OCI-LY3 (cell line): ENCODE data around the gene PDE4D.
"Not testable (repeated sequence)": the region's sequence is repeated elsewhere in the genome, so short reads cannot be mapped to it uniquely, and the experiment has no call there.

ENCODE experiments used
- H2AFZ ChIP-seq: fragments of 200-600, 300-600 bp; shearing (Covaris generic); 2 replicates; pipeline ENCODE4 v1.6.0; 2014; ENCODE audit warnings: antibody characterized with exemption, low read depth, low read length
- H3K27ac ChIP-seq: fragments of 200-600, 300-600 bp; sonication (generic); 2 replicates; pipeline ENCODE4 v1.5.1; 2014; ENCODE audit warnings: mild to moderate bottlenecking, low read length, moderate library complexity, mixed read lengths
- H3K27me3 ChIP-seq: fragments of 200-600, 300-600 bp; sonication (generic); 2 replicates; pipeline ENCODE4 v1.6.1; 2014; ENCODE audit warnings: low read depth, low read length, mixed read lengths
- H3K36me3 ChIP-seq: fragments of 200-600, 300-600 bp; sonication (generic); replicated peaks from 2 replicates; pipeline ENCODE3; 2014; ENCODE audit warnings: low read depth, low read length, mixed read lengths
- H3K4me1 ChIP-seq: fragments of 300-600, 200-600 bp; sonication (generic); 2 replicates; pipeline ENCODE4 v1.6.1; 2014; ENCODE audit warnings: low read length, mixed read lengths
- H3K4me2 ChIP-seq: fragments of 200-600, 300-600 bp; sonication (generic); 2 replicates; pipeline ENCODE4 v1.6.1; 2014; ENCODE audit warnings: low read length, mixed read lengths
- H3K4me3 ChIP-seq: fragments of 300-600, 200-600 bp; sonication (generic); 2 replicates; pipeline ENCODE4 v1.5.1; 2014; ENCODE audit warnings: antibody characterized with exemption, mild to moderate bottlenecking, low read length, moderate library complexity
- H3K79me2 ChIP-seq: fragments of 300-600, 200-600 bp; shearing (Covaris generic); 2 replicates; pipeline ENCODE4 v1.6.1; 2014; ENCODE audit warnings: mild to moderate bottlenecking, low read length, mixed read lengths
- H3K9ac ChIP-seq: fragments of 300-600, 200-600 bp; shearing (Covaris generic); 2 replicates; pipeline ENCODE4 v1.6.0; 2014; ENCODE audit warnings: mild to moderate bottlenecking, low read length, moderate library complexity
- H3K9me3 ChIP-seq: fragments of 200-600, 300-600 bp; shearing (Covaris generic); 2 replicates; pipeline ENCODE4 v1.6.1; 2014; ENCODE audit warnings: low read length, mixed read lengths; ENCODE audit not compliant: insufficient read depth
- H4K20me1 ChIP-seq: fragments of 200-600, 300-600 bp; sonication (generic); 2 replicates; pipeline ENCODE4 v1.6.1; 2016; ENCODE audit warnings: low read length, mixed read lengths; ENCODE audit not compliant: insufficient read depth
- CTCF ChIP-seq: fragments of 200-600, 300-600 bp; sonication (generic); IDR thresholded peaks from 2 replicates; pipeline ENCODE4 v1.5.1; 2014; ENCODE audit warnings: antibody characterized with exemption, low read length, low read depth
- EZH2phosphoT487 ChIP-seq: fragments of 200-600 bp; shearing (Covaris generic); IDR thresholded peaks from 2 replicates; pipeline ENCODE4 v1.6.1; 2018; ENCODE audit warnings: antibody characterized with exemption, mixed run types, low read depth

Gene PDE4D

GRCh38 chr5:58963821-58964220 lies 929.7 kb downstream of the PDE4D start:
- H3K9me3 ChIP-seq: no peaks in the 10 kb centered on the region
- TF ChIP-seq EZH2phosphoT487 (no peak), CTCF (no peak)

GRCh38 chr5:58963361-58963760 lies 930.2 kb downstream of the PDE4D start:
- Histone ChIP-seq H3K9me3 (no peaks in the 10 kb centered on the region), H3K36me3 (no peaks in the 10 kb centered on the region), H3K4me1 (no peaks in the 10 kb centered on the region), H2AFZ (no peak overlapping the region), H3K4me2 (no peak overlapping the region), H3K79me2 (no peaks in the 10 kb centered on the region), H4K20me1 (no peaks in the 10 kb centered on the region), H3K9ac (no peak overlapping the region), H3K4me3 (no peak overlapping the region), H3K27me3 (no peaks in the 10 kb centered on the region), H3K27ac (no peak overlapping the region)
- TF ChIP-seq EZH2phosphoT487: no peak
- no peak for TF ChIP-seq CTCF

More at GRCh38 chr5:58963821-58964220, 929.7 kb downstream of the PDE4D start:
- H3K4me3 ChIP-seq: no peak overlapping the region
- H2AFZ ChIP-seq: no peak overlapping the region
- H3K9ac ChIP-seq: no peak overlapping the region
- H3K79me2 ChIP-seq: no peaks in the 10 kb centered on the region
- no peaks in the 10 kb centered on the region for H3K4me1 ChIP-seq
- no peaks in the 10 kb centered on the region for H4K20me1 ChIP-seq
- H3K27me3 ChIP-seq: no peaks in the 10 kb centered on the region
- H3K27ac ChIP-seq: no peak overlapping the region
- H3K4me2 ChIP-seq: no peak overlapping the region
- no peaks in the 10 kb centered on the region for H3K36me3 ChIP-seq

GRCh38 chr5:58961631-58962280 lies 931.8 kb downstream of the PDE4D start:
- H2AFZ ChIP-seq: no peak overlapping the region
- H3K36me3 ChIP-seq: no peaks in the 10 kb centered on the region
- H3K27me3 ChIP-seq: no peaks in the 10 kb centered on the region
- H3K4me2 ChIP-seq: no peak overlapping the region
- no peaks in the 10 kb centered on the region for H3K9me3 ChIP-seq
- TF ChIP-seq CTCF (no peak), EZH2phosphoT487 (no peak)
- H3K27ac ChIP-seq: no peak overlapping the region
- no peaks in the 10 kb centered on the region for H3K4me1 ChIP-seq
- H3K9ac ChIP-seq: no peak overlapping the region
- no peak overlapping the region for H3K4me3 ChIP-seq
- H3K79me2 ChIP-seq: no peaks in the 10 kb centered on the region
- no peaks in the 10 kb centered on the region for H4K20me1 ChIP-seq

- no peaks in the 10 kb centered on the region for H4K20me1 ChIP-seq
- no peaks in the 10 kb centered on the region for H3K27me3 ChIP-seq
- H3K9me3 ChIP-seq: no peaks in the 10 kb centered on the region
- no peak overlapping the region for H3K4me3 ChIP-seq
- no peaks in the 10 kb centered on the region for H3K4me1 ChIP-seq
- H2AFZ ChIP-seq: no peak overlapping the region
- H3K79me2 ChIP-seq: no peaks in the 10 kb centered on the region
- H3K27ac ChIP-seq: no peak overlapping the region
- H3K9ac ChIP-seq: no peak overlapping the region
- no peak for TF ChIP-seq CTCF
- H3K36me3 ChIP-seq: no peaks in the 10 kb centered on the region
- H3K4me2 ChIP-seq: no peak overlapping the region
These were observed 934.8 kb downstream of the PDE4D start for GRCh38 chr5:58958701-58959100.

GRCh38 chr5:58953218-58953617 lies 940.3 kb downstream of the PDE4D start:
- H2AFZ ChIP-seq, H3K79me2 ChIP-seq, H3K9me3 ChIP-seq, H3K27me3 ChIP-seq, H3K36me3 ChIP-seq, H3K4me1 ChIP-seq, H3K4me3 ChIP-seq, H3K9ac ChIP-seq, H3K4me2 ChIP-seq, H4K20me1 ChIP-seq, H3K27ac ChIP-seq: not testable (repeated sequence)
